ENCODE results near the gene NKPD1. TPM values are rescaled to one million over a fixed set of nuclear protein-coding genes. Genes with fewer than 3 reads are reported as not detected.

Gene NKPD1
- total and polyA plus RNA-seq, 9 of the 15 experiments (the other 6 are each of a cell fraction or from before 2014, with no cell fraction given) = 0.03 to 0.09 (median 0.04) TPM; not detected in 5

- H3K9me3 ChIP-seq (replicated peaks; ENCODE audit: control insufficient read depth, insufficient read depth, low read depth, low read length) = no peaks in the 10 kb centered on the region
- H3K4me3 ChIP-seq = no peak overlapping the region
- H3K9ac ChIP-seq (ENCODE audit: insufficient read depth in 1 of 2, low read depth in 2 of 2, low read length in 2 of 2) = peak overlapping the region in 1 of 2 experiments; percentile 70; a peak in 2 of 4 replicates
- TF ChIP-seq REST (IDR thresholded peaks at IDR 0.05; ENCODE audit: borderline replicate concordance) (no peak), REST (CRISPR knock-in tag; IDR thresholded peaks at IDR 0.05; ENCODE audit: low read depth) (no peak), YY1 (IDR thresholded peaks at IDR 0.05; ENCODE audit: borderline replicate concordance in 1 of 3, control insufficient read depth in 1 of 3, extremely low read depth in 1 of 3, insufficient read depth in 3 of 3, insufficient read length in 1 of 3, insufficient replicate concordance in 2 of 3, low read depth in 1 of 3, low read length in 2 of 3) (no peak), RFX5 (IDR thresholded peaks at IDR 0.05; ENCODE audit: low read depth, low read length) (no peak), ZNF518B (CRISPR knock-in tag; IDR thresholded peaks at IDR 0.05) (no peak)
- WGBS (ENCODE audit: insufficient coverage, low coverage, missing lambda C conversion rate) = 79% methylated on average over 10 of the region's 13 CpGs
- H3K9me1 ChIP-seq (ENCODE audit: control insufficient read depth, insufficient read depth, low read length) = no peaks in the 10 kb centered on the region
- H3K27me3 ChIP-seq (ENCODE audit: control insufficient read depth in 2 of 2, insufficient read depth in 2 of 2, low read length in 2 of 2) = no peaks in the 10 kb centered on the region
- no peak overlapping the region for H3K27ac ChIP-seq (ENCODE audit: extremely low read depth, low read depth, low read length)
- DNase-seq (ENCODE audit: extremely low read depth in 1 of 4, low spot score in 3 of 4) (no peak), FAIRE-seq (no peak), ATAC-seq (no peak)
- intact Hi-C loops (cut with micrococcal nuclease) = no loop called here
- no peaks in the 10 kb centered on the region for H4K20me1 ChIP-seq (replicated peaks; ENCODE audit: control insufficient read depth, insufficient read depth, low read length)
- no TSS peak for BruUV-seq (replicated peaks)
- POLR2A ChIA-PET = interaction anchor here (0.6 kb wide), 2 partner anchors 18 to 55 kb away, joined by 3 read pairs; no protein-coding TSS in a partner anchor
- CTCF ChIA-PET (ENCODE audit: low intra/inter-chr PET ratio) = no interaction called here
- peaks cover 48% of the 10 kb centered on the region; the same call in 1 of the 3 replicates for H3K36me3 ChIP-seq (ENCODE audit: control insufficient read depth, insufficient read depth, low read length)
- in situ Hi-C loops (cut with MboI) = no loop called here
- no peaks in the 10 kb centered on the region for H3K79me2 ChIP-seq (ENCODE audit: control insufficient read depth, insufficient read depth, low read length)
- no peak overlapping the region for H2AFZ ChIP-seq (ENCODE audit: low read depth, low read length)
- H3K4me2 ChIP-seq (ENCODE audit: insufficient read depth, low read length) = no peak overlapping the region
- peaks cover 0 to 55% of the 10 kb centered on the region in 2 experiments; a peak in 2 of 5 replicates for H3K4me1 ChIP-seq (replicated peaks in 1 of 2; ENCODE audit: control insufficient read depth in 2 of 2, insufficient read depth in 2 of 2, low read length in 2 of 2)
Measured at GRCh38 chr19:45146251-45146650, 14.5 kb downstream of the NKPD1 start.

Data from K562 (cell line).